ENCODE measurements around the gene STAT5A.
"Not testable (repeated sequence)": the region's sequence is repeated elsewhere in the genome, so short reads cannot be mapped to it uniquely, and the experiment has no call there.

Gene STAT5A

DNA sequence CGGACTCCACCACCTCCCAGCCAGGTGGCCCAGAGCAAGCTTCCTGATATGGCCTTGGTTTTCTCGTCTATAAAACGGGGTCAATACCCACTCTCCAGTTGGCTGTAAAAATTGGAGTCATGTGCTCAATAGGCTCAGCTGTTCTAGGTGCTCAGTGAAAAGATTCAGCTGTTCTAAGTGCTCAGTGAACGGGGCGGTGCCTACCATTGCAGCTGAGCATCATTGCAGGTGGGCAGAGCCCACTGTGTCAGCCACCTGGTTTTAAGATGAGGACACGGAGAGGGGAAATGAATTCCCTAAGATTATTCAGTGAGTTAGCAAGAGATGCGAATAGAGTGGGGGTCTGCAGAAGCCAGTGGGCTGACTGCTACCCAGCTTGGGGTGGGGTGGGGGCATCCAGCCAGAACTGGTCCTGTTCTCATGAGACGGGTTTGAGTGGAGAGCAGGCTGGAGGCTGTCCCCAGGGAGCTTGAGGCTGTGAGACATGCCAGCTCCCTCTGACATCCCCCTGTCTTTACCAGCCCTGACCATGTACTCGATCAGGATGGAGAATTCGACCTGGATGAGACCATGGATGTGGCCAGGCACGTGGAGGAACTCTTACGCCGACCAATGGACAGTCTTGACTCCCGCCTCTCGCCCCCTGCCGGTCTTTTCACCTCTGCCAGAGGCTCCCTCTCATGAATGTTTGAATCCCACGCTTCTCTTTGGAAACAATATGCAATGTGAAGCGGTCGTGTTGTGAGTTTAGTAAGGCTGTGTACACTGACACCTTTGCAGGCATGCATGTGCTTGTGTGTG is 21.9 kb downstream of the STAT5A start:
- DNase-seq, result no peak

DNA sequence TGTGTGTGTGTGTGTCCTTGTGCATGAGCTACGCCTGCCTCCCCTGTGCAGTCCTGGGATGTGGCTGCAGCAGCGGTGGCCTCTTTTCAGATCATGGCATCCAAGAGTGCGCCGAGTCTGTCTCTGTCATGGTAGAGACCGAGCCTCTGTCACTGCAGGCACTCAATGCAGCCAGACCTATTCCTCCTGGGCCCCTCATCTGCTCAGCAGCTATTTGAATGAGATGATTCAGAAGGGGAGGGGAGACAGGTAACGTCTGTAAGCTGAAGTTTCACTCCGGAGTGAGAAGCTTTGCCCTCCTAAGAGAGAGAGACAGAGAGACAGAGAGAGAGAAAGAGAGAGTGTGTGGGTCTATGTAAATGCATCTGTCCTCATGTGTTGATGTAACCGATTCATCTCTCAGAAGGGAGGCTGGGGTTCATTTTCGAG is 22.5 kb downstream of the STAT5A start:
- no peak for DNase-seq

DNA sequence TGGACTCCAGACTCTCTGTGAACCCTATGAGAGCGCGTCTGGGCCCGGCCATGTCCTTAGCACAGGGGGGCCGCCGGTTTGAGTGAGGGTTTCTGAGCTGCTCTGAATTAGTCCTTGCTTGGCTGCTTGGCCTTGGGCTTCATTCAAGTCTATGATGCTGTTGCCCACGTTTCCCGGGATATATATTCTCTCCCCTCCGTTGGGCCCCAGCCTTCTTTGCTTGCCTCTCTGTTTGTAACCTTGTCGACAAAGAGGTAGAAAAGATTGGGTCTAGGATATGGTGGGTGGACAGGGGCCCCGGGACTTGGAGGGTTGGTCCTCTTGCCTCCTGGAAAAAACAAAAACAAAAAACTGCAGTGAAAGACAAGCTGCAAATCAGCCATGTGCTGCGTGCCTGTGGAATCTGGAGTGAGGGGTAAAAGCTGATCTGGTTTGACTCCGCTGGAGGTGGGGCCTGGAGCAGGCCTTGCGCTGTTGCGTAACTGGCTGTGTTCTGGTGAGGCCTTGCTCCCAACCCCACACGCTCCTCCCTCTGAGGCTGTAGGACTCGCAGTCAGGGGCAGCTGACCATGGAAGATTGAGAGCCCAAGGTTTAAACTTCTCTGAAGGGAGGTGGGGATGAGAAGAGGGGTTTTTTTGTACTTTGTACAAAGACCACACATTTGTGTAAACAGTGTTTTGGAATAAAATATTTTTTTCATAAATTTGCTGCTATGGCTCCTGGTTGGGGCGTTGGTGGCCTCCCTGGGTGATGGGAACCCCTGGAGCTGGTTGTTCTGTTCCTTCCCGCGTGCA is 23.1 kb downstream of the STAT5A start:
- DNase-seq, result no peak

DNA sequence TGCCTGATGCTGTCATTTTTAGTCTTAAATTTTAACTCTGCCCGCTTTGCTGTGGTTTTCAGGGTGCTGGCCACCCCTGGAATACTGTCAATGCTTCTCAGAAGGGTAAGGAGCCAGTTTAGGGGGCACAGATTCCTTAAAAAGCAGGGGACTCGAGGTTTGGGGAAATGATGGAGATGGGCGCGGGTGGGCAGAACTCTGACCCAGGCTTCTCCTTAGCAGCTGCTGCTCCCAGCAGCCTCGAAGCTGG is 23.7 kb downstream of the STAT5A start:
- no peak for DNase-seq

DNA sequence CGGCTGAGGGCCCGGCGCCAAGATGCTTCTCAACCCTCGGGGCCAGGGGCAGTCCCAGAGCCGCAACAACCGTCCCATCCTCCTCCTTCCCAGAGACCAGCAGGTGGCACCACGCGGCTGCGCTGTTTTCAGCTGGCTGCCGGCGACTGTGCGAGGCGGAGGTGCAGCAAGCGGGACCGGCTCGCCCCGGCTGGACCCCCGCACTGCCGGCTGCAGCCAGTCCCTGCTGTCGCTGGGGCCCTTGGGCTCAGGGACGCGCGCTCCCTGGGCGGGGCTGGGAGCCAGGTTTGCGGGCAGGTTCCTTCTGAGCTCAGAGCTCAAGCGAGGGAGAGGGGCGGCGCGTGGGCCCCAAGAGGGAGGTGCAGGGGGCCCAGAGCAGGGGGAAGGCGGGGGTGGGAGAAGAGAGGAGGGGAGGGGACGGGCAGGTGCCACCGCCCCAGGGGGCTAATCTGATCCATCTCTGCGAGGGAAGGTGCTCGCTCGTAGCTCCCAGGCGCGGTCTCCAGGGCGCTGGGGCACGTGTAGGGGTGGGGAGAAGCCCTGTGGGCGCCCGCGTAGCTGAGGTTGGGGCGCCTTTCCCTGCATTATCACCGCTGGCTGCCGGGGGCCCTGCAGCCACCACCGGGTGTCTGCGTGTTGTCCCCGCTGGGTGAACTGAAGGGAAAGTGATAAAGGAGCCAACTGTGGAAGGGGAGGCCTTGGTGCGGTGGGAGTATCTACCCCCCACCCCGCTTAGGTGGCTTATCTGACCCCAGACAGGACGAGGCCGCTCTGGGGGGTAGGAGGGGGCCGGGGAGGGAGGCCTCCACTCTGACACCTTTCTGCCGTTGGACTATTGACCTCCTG is 24.2 kb downstream of the STAT5A start:
- DNase-seq, result peak; percentile 35 to 54

DNA sequence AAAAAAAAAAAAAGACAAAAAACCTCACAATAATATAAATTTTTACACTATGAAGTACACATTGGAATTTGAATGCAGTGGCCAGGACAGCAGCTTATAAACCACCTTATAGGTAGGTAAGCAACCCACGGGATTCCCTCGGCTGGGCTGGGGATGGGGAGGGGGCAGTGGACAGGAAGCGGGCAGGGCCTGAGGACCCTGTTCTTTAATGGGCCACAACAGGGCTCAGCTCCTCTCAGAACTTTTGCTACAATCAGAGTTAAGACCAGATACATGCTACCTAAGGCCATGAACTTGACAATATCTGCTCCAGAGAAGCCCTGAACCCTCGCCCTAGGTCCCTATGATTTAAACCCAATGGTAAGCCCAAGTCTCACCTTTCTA is 25.1 kb downstream of the STAT5A start:
- DNase-seq, result no peak

DNA sequence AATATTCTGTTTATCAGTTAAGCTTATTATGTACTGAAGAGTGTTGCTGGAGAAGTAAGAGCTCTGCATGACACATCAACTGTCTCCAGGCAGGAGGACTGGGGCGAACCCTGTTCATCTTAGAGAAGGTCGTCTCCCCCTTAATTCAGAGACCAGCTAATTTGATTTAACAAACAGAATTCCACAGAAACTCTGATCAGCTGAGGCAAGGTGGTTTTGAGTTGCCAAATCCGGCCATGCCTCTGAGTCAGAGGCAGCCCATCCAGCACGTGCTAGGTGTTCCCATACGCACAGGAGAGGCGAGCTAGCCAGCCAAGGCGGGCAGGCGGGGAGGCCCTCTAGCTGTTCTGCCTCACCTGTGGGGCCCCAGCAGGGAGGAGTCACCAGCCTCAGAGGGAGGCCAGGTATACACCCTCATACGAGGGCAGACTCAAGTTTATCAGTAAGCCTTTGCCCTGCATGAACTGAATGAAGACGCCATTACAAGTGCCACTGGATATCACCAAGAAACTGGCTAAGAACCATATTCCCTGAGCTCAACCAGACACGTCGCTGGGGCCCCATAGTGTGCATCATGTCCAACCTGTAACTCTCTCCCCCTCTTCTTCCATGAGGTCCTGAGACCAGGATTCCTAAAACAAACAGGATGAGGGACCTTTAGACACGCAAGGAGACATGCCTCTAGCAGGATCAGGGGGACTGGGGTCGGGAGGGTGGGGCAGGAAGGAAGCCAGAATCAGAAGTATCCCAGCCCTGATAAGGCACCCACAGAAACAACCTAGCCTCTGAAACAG is 25.7 kb downstream of the STAT5A start:
- no peak for DNase-seq

DNA sequence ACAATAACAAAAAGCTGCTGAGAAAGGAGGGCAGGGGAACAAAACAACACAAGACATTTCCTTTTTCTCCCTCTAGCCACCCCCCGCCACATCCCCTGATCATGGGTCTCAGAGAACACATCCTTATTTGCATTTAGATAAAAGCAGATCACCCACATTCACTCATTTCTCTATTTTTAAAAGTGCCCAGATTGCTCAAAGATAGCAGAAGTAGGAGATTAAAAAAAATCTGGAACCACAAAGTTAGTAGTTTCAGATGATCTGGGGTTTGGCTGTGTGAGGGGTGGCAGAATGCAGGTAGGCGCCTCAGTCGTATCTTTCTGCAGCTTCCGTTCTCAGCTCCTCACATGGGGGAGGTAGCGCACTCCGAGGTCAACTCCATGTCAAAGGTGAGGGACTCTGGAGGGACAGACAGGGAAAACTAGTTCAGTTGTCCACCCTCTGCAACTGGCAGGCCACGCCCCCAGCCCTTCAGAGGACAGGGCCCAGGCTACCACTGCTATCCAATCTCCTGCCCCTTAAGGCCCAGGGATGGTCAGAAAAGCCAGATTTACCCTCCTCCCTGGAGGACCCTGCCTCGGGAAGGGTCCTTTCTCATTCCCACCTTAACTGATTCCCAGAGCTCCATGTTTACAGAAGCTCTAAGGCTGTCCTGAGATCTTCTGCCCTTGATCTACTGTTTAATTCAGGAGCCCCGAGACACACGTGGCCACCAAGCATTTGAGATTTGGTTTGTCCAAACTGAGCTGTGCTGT is 27.3 kb downstream of the STAT5A start:
- DNase-seq, result no peak

DNA sequence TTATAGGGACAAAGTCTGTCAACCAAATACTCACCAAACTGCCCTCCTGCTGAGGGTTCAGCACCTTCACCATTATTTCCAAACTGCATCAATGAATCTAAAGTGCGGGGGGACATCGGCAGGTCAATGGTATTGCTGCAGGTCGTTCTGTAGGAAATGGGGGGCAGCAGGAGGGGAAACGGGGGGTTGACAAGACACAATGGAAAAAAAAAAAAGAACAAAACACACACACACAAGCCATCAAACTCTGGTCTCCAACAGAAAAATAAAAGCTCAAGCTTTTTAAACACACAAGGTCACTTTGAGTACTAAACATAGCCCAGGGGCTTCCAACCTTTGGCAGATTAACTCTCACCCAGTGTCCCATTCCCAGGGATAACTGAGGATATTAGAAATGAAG is 28.5 kb downstream of the STAT5A start:
- no peak for DNase-seq

DNA sequence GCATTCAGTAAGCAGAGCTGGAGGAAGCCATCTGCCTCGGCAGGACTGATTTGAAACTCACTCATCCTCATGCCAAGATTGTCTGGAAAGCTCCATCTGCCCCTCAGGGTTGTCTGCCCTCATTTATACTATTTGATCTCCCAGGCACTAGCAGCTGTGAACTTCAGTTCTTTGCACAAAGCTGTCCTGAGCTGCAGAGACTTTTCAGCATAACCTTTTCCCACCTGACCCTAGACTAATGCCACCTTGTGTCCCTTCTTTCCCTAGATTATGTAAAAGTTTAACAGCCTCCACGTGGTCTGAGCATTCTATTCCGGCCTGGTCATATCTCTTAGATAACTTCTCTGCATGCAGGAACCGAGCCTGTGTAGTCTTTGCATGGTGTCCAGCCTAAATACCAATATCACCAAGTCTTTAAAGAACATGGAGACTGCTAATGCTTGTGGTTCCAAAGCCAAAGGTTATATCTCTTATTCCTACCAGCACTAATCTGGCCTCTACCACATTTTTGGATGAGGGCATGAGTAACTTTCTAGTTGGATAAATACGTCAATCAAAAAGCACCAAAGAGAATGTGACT is 29.1 kb downstream of the STAT5A start:
- DNase-seq, result no peak

DNA sequence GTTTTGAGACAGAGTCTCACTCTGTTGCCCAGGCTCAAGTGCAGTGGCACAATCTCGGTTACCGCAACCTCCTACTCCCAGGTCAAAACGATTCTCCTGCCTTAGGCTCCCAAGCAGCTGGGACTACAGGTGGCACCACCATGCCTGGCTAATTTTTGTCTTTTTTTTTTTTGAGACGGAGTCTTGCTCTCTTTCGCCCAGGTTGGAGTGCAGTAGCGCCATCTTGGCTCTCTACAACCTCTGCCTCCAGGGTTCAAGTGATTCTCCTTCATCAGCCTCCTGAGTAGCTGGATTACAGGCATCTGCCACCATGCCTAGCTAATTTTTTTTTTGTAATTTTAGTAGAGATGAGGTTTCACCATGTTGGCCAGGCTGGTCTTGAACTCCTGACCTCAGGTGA is 29.7 kb downstream of the STAT5A start:
- not testable (repeated sequence) for DNase-seq

DNA sequence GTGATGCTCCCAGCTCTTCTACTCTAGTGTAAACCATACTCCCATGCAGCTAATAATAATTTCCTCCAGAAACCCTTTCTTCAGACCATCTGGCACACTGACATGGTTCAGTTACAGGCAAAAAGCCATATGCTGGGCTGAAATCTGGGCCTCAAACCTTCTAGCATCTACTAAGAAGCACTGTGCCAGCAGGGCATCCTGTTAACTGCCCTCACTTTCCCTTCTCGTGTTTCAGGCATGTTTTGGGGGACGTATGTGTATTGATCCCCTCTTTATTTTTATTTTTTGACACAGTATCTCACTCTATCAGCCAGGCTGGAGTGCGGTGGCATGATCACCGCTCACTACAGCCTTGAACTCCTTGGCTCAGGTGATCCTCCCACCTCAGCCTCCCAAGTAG is 33.3 kb downstream of the STAT5A start:
- no peak for DNase-seq

DNA sequence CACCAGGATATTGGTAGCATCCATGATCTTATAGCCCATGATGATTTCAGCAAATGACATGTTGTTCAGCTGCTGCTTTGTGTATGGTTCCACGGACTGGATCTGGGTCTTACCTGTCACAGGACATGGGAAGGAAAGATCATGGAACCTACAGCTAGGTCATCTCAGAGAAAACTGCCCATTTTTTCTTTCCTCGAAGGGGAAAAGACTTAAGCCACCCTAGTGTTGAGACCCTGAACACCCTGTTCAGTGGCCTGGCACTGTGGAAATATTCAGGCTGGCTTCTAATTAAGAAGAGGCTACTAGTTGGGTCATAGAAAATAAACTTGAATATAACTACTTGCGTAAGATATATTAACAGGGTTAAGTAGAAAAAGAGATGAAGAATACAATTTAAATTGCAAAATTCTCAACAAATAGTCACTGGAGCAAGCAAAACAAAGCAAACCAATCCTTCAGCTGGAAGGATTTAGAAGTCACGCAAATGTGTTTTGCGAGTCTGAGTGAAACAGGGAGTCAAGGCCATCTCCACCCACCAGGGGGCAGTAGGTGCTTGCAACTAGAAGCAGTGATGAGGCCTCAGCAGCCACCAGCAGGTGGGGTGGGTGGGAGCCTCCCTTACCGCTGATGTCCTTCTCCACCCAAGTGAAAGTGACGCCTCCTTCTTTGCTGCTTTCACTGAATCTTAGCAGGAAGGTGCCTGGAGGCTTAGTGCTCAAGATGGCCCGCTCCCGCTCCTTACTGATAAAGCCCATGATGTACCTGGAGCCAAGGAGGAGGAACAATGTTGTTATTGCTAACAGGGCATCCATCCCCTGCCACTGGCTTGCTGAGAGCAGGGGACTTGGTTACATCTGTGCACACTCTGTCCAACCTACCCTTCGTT is 34.3 kb downstream of the STAT5A start:
- DNase-seq, result peak; percentile 51 to 77

DNA sequence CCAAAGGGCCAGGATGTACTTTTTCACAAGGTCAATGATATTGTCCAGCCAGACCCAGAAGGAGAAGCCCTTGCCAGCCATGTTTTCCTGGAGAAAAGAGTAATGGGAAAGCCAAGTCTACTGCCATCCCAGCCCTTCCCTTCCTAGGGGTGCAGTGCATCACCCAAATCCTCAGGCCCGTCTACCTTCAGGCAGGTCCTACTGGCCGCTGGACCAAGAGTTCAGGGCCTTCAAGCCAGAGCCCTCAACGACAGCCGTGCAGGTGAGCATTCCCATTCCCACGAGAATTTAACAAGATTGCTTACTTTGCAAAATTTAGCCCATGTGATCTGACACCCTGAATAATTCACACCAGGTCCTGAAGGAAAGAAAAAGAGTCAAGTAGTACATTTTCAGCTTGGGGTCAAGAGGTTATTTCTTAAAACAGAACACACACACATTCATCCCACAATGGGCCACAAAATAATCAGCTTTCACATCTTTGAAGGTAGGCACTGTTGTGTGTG is 35.0 kb downstream of the STAT5A start:
- DNase-seq, result no peak

DNA sequence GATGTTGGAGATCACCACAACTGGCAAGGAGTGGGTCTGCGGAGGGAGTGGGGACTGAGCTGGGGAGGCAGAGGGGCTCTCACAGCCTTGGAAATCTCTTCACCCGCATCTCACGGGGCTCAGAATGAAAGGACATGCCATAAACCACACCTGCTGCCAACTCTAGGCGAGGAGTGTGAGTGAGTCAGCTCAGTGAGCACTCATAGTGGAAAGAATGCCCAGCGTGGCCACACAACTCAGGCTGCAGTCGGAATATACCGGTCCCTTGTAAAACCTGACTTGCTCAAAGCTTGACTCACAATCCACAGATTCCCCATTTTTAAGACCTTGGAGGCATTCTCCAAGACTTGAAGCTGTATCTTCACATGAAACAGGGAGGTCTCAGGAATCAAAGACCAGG is 36.7 kb downstream of the STAT5A start:
- DNase-seq, result no peak

DNA sequence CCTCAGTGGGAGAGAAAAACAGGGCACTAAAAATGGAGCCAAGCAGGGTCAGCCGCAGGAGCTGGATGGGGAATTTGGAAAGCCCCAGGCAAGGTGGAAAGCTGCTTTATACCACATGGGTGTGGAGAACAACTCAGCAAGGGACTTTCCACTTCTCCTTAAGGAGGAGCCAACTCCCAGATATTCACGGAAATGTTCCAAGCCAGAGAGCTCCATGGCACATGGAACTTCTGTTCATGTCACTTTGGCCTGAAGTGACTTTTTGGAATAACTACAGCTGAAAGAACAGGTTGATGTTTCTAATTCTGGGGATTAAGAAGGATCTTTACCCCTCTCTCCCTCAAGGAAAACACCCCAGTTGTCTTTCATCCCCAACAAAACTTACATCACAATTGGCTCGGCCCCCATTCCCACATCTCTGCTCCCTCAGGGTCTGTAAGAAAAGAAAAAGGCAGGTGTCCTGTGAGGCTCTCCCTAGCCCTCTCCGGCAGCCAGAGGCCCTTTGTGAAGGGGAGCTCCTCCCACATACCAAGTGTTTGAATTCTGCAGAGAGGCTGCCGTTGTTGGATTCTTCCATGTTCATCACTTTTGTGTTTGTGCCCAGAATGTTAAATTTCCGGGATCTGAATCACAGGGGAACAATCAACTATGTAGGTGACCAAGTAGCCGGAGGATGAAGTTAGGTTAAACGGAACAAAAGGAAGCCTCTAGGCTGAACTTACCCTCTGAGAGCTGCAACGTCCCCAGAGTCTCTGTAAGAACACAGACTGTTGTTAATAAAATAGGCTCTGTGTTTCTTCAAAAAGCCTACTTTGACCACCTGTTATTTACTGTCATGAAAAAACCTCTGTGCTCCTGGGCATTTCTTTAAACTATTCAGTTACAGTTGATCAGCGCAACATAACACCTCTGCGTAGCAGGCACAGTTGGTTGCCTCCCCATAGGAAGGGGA is 41.0 kb downstream of the STAT5A start:
- no peak for DNase-seq

DNA sequence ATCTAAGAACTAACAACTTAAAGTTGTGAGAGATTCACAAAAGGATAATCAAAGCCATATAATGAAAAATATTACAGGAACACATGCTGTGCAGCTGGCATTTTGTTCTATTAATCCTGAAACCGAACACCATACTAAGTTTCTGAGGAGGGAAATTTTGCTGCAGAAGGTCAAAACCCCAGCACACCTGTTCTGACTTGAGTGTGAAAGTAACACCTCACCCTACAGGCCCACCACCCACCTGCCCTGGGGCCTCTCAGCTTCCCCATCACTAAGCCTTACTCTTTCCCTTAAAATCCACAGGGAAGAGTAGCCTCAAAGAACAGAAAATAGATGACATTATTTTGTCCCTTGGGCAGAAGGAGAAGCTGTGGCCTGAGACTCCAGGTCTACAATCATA is 44.8 kb downstream of the STAT5A start:
- DNase-seq, result no peak

DNA sequence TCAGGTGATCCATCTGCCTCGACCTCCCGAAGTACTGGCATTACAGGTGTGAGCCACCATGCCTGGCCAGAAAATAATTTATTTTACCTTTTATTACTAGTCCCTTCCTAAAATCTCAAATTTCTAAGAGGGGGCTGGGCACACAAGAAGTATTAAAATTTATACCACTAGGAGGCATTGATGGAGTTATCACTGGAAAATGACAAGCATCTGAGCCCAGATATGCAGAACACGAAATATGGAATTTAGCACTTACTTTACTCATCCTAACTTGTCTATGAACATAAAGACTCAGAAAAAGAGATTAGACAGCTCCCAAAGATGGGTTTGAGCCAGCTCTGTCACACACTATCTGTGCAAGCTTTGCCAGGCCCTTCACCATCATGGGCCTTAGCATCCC is 46.4 kb downstream of the STAT5A start:
- DNase-seq, result no peak

DNA sequence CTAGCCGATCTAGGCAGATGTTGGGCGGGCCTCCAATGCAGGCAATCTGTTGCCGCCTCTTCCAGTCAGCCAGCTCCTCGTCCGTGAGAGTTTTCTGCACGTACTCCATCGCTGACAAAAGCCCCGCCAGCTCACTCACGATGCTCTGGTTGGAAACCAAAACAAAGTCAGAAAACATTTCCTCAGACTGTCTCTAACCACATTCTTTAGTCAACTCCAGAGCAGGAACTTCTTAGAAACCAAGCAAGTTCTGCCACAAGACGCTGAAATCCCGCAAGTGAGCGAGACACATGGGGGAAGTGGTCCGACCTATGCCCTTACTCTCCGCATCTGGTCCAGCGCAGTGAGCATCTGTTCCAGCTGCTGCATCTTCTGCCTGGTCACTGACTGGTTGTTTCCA is 49.1 kb downstream of the STAT5A start:
- no peak for DNase-seq

Data from NCI-H187 (cell line).